Endothelial cell of umbilical vein (primary cell): ENCODE measurements around the gene TMEM169.

Source experiments
- EZH2 ChIP-seq: IDR thresholded peaks from 2 replicates; pipeline ENCODE4 v1.6.1; 2012; ENCODE audit warnings: borderline replicate concordance, low read depth, mild to moderate bottlenecking, moderate library complexity, low read length, inconsistent platforms; ENCODE audit not compliant: severe bottlenecking
- GATA2 ChIP-seq: IDR thresholded peaks from 2 replicates; pipeline ENCODE4 v1.7.0; 2011; ENCODE audit warnings: low read depth, mild to moderate bottlenecking, moderate library complexity, mixed read lengths, low read length; ENCODE audit not compliant: insufficient read length, insufficient read depth
- JUN ChIP-seq: IDR thresholded peaks from 2 replicates; pipeline ENCODE4 v1.6.1; 2011; ENCODE audit warnings: borderline replicate concordance, low read depth; ENCODE audit not compliant: insufficient read length, insufficient read depth
- POLR2A ChIP-seq: IDR thresholded peaks from 2 replicates; pipeline ENCODE4 v1.6.1; 2012; ENCODE audit warnings: low read depth, mild to moderate bottlenecking, control low read depth, low read length
- POLR2AphosphoS5 ChIP-seq: IDR thresholded peaks from 2 replicates; pipeline ENCODE4 v1.6.1; 2012; ENCODE audit warnings: low read depth, mild to moderate bottlenecking, control low read depth, low read length, moderate library complexity; ENCODE audit not compliant: insufficient read depth
- TF ChIP-seq, protein P1 (sequence below), 2 donors: IDR thresholded peaks; 1 replicate in 1 of 2; 2 replicates in 1 of 2; pipeline ENCODE4 v1.5.1; 2011; ENCODE audit warnings: low read length in 2 of 2, mild to moderate bottlenecking in 2 of 2, moderate library complexity in 2 of 2, control low read depth in 1 of 2, inconsistent platforms in 1 of 2, low read depth in 1 of 2; ENCODE audit not compliant: insufficient read depth in 1 of 2; ENCODE audit errors: extremely low read depth in 1 of 2

- TF ChIP-seq, protein P1, sequence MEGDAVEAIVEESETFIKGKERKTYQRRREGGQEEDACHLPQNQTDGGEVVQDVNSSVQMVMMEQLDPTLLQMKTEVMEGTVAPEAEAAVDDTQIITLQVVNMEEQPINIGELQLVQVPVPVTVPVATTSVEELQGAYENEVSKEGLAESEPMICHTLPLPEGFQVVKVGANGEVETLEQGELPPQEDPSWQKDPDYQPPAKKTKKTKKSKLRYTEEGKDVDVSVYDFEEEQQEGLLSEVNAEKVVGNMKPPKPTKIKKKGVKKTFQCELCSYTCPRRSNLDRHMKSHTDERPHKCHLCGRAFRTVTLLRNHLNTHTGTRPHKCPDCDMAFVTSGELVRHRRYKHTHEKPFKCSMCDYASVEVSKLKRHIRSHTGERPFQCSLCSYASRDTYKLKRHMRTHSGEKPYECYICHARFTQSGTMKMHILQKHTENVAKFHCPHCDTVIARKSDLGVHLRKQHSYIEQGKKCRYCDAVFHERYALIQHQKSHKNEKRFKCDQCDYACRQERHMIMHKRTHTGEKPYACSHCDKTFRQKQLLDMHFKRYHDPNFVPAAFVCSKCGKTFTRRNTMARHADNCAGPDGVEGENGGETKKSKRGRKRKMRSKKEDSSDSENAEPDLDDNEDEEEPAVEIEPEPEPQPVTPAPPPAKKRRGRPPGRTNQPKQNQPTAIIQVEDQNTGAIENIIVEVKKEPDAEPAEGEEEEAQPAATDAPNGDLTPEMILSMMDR (IDR thresholded peaks at IDR 0.05; ENCODE audit: extremely low read depth in 1 of 2, insufficient read depth in 1 of 2, low read depth in 1 of 2, low read length in 2 of 2): no peak
- TF ChIP-seq POLR2AphosphoS5: no peak
- TF ChIP-seq JUN: no peak
- TF ChIP-seq GATA2: no peak
- no peak for TF ChIP-seq POLR2A
- TF ChIP-seq EZH2: no peak
Observed at GRCh38 chr2:216074380-216074779, 7.3 kb upstream of the TMEM169 start.
